Measurements from ENCODE around the gene RPGRIP1. TPM values are rescaled to one million over a fixed set of nuclear protein-coding genes. Genes with fewer than 3 reads are reported as not detected.

RPGRIP1 gene
- total RNA-seq, 1 experiment from 2014 or later = 0.07 TPM

- no peak overlapping the region for H3K4ac ChIP-seq (ENCODE audit: low read depth, low read length)
- H2AFZ ChIP-seq (ENCODE audit: low read length) = no peak overlapping the region
- peak overlapping the region; percentile 43 for H3K4me2 ChIP-seq (ENCODE audit: insufficient read depth, insufficient read length, low read length)
- no peak overlapping the region for H3K27ac ChIP-seq (ENCODE audit: insufficient read length, low read depth, low read length)
- no peak overlapping the region for H2BK15ac ChIP-seq (ENCODE audit: low read depth, low read length)
- H3K36me3 Mint-ChIP-seq (ENCODE audit: insufficient read depth in 1 of 3, low read depth in 3 of 3) = peaks cover 60 to 93% (median 77%) of the 10 kb centered on the region in 3 experiments
- no peak overlapping the region for H3K14ac ChIP-seq (ENCODE audit: insufficient read depth, low read length)
- H3K4me3 Mint-ChIP-seq = peak overlapping the region; percentile 3 to 4; a peak in 4 of 5 replicates
- H3K9ac ChIP-seq (ENCODE audit: extremely low read depth, insufficient read length, low read length) = no peak overlapping the region
- H3K4me1 Mint-ChIP-seq = peaks cover 46 to 60% of the 10 kb centered on the region in 2 experiments
- H2BK20ac ChIP-seq (ENCODE audit: low read depth, low read length, poor library complexity, severe bottlenecking) = no peak overlapping the region
- no peak overlapping the region for H4K5ac ChIP-seq (ENCODE audit: insufficient read length, low read depth, low read length)
- H2AK5ac ChIP-seq (ENCODE audit: insufficient read length, low read length) = no peak overlapping the region
- no peaks in the 10 kb centered on the region for H3K27me3 ChIP-seq (ENCODE audit: insufficient read depth, low read length)
- no peak overlapping the region for H4K8ac ChIP-seq (replicated peaks; ENCODE audit: insufficient read length, low read depth, low read length)
- no peak overlapping the region for H3T11ph ChIP-seq (ENCODE audit: low read length)
- H3K27me3 Mint-ChIP-seq (ENCODE audit: low read depth) = no peaks in the 10 kb centered on the region; the same call in 1 of the 2 replicates
- no peak overlapping the region for H2BK12ac ChIP-seq (ENCODE audit: insufficient read length, low read depth, low read length)
- no peak for TF ChIP-seq CTCF (conservative IDR thresholded peaks at IDR 0.05)
- no peak overlapping the region for H2BK5ac ChIP-seq (ENCODE audit: insufficient read length, low read length)
- peak overlapping the region; percentile 14 to 56 (median 30); a peak in 4 of 7 replicates for H3K27ac Mint-ChIP-seq
- no peak overlapping the region for H2BK120ac ChIP-seq (ENCODE audit: low read depth, low read length, poor library complexity, severe bottlenecking)
- peaks cover 3% of the 10 kb centered on the region for H3K79me1 ChIP-seq (ENCODE audit: insufficient read depth, low read depth, low read length, poor library complexity, severe bottlenecking)
- no peak overlapping the region for H3K56ac ChIP-seq (ENCODE audit: insufficient read length, low read depth, low read length)
- H4K91ac ChIP-seq (ENCODE audit: insufficient read length, low read depth, low read length) = no peak overlapping the region
- DNase-seq = no peak
- H3K9me3 ChIP-seq (ENCODE audit: control insufficient read depth, low read depth, low read length) = no peaks in the 10 kb centered on the region
- H4K20me1 ChIP-seq (ENCODE audit: control insufficient read depth, insufficient read depth, insufficient read length) = no peaks in the 10 kb centered on the region
- no peaks in the 10 kb centered on the region; a peak in 1 of 5 replicates for H3K9me3 Mint-ChIP-seq
- no peak overlapping the region for H3K18ac ChIP-seq (ENCODE audit: insufficient read length, low read depth, low read length)
- peaks cover 86% of the 10 kb centered on the region for H3K79me2 ChIP-seq (ENCODE audit: insufficient read depth, low read length)
- no peak overlapping the region for H3K23ac ChIP-seq (ENCODE audit: insufficient read length, low read depth, low read length)
- H3K23me2 ChIP-seq (ENCODE audit: insufficient read length, low read depth, low read length, poor library complexity, severe bottlenecking) = peaks cover 3% of the 10 kb centered on the region
- peaks cover 2% of the 10 kb centered on the region; the same call in 1 of the 2 replicates for H3K4me1 ChIP-seq (ENCODE audit: insufficient read depth, low read length)
- no CpG with 5 or more reads among the region's 10 CpGs for WGBS (ENCODE audit: extremely low coverage, insufficient read length, low lambda C conversion rate)
Observed at GRCh38 chr14:21258005-21258888, 21.6 kb upstream of the RPGRIP1 start.
